NT2/D1 (cell line): ENCODE results near the gene TRIM31.
"Not testable (repeated sequence)": the region's sequence is repeated elsewhere in the genome, so short reads cannot be mapped to it uniquely, and the experiment has no call there.

ENCODE experiments used
- DNase-seq: peaks from one replicate; pipeline ENCODE4 v3.0.0-alpha.2; 2011; ENCODE audit warnings: low read depth, low spot score
- H3K27me3 ChIP-seq: 2 replicates; pipeline ENCODE4 v1.6.0; 2011; ENCODE audit warnings: mild to moderate bottlenecking; ENCODE audit not compliant: insufficient read length, insufficient read depth
- H3K36me3 ChIP-seq: 2 replicates; pipeline ENCODE4 v1.6.1; 2011; ENCODE audit warnings: mild to moderate bottlenecking, low read length, mixed read lengths; ENCODE audit not compliant: insufficient read depth, insufficient read length
- H3K4me1 ChIP-seq: 2 replicates; pipeline ENCODE4 v1.5.1; 2011; ENCODE audit not compliant: insufficient read depth, insufficient read length
- H3K4me3 ChIP-seq: 2 replicates; pipeline ENCODE4 v1.5.1; 2011; ENCODE audit warnings: low read depth; ENCODE audit not compliant: insufficient read length
- H3K9ac ChIP-seq: 2 replicates; pipeline ENCODE4 v1.6.0; 2011; ENCODE audit warnings: low read depth; ENCODE audit not compliant: insufficient read length
- H3K9me3 ChIP-seq: 2 replicates; pipeline ENCODE4 v1.5.1; 2011; ENCODE audit warnings: mild to moderate bottlenecking, low read length; ENCODE audit not compliant: insufficient read depth
- SUZ12 ChIP-seq: IDR thresholded peaks from 2 replicates; pipeline ENCODE4 v1.6.1; 2011; ENCODE audit not compliant: insufficient read length, insufficient read depth; ENCODE audit errors: extremely low read depth
- YY1 ChIP-seq: IDR thresholded peaks from 2 replicates; pipeline ENCODE4 v1.6.1; 2011; ENCODE audit not compliant: insufficient read length, insufficient read depth
- ZNF274 ChIP-seq: IDR thresholded peaks from 2 replicates; pipeline ENCODE4 v1.6.1; 2011; ENCODE audit warnings: mild to moderate bottlenecking, low read depth, low read length

Gene TRIM31

DNA sequence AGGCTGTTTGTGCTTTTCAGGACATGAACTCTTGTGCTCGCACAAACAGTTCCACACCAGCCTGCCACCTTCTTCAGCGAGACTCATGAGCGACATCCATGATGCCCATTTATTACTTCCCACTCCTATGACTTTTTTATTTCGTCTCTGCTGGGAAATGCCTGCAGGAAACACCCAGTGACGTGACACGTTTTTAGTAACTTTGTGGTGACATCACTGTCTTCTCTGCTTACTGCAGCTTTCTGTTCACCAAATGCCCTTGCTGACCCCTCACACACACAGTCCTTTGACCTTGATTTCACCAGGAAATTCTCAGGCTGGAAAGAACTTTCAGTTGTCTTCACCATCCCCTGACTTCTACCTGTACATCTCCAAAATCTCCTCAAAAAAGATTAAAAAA lies 31.9 kb upstream of the TRIM31 start:
- Histone ChIP-seq H3K9ac (no peak overlapping the region), H3K27me3 (peaks cover 2% of the 10 kb centered on the region), H3K4me3 (no peak overlapping the region), H3K4me1 (no peaks in the 10 kb centered on the region), H3K36me3 (no peaks in the 10 kb centered on the region), H3K9me3 (no peaks in the 10 kb centered on the region)
- DNase-seq = no peak
- no peak for TF ChIP-seq ZNF274
- no peak for TF ChIP-seq SUZ12
- no peak for TF ChIP-seq YY1

DNA sequence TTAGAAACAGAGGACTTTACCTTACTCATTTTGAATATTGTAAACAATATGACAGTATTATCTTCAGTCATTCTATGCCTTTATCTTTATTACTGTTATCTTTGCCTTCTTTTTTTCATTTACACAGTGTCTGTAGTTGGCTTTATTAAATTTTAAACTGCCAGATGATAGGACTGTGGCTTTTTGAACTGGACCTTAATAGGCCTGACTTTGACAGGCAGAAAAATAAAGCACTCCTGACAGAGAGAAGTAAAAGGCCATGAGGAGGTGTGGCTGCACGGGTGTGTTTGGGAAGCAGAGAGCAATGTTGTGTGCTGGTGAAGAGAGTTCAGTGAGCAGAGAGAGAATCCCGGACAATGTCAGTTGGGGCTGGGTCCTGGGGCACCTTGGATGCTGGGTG lies 30.9 kb upstream of the TRIM31 start:
- H3K4me3 ChIP-seq = no peak overlapping the region
- no peak for DNase-seq

GRCh38 chr6:30142665-30143064 lies 29.8 kb upstream of the TRIM31 start:
- no peaks in the 10 kb centered on the region for H3K9me3 ChIP-seq
- TF ChIP-seq YY1 (no peak), SUZ12 (no peak), ZNF274 (no peak)
- H3K27me3 ChIP-seq = peaks cover 2% of the 10 kb centered on the region
- DNase-seq = no peak
- H3K4me1 ChIP-seq = no peaks in the 10 kb centered on the region
- H3K9ac ChIP-seq = no peak overlapping the region
- H3K4me3 ChIP-seq = no peak overlapping the region
- H3K36me3 ChIP-seq = no peaks in the 10 kb centered on the region

More for the DNA sequence above, 30.9 kb upstream of the TRIM31 start:
- TF ChIP-seq YY1 (no peak), ZNF274 (no peak), SUZ12 (no peak)
- Histone ChIP-seq H3K4me1 (no peaks in the 10 kb centered on the region), H3K27me3 (peaks cover 2% of the 10 kb centered on the region), H3K9me3 (no peaks in the 10 kb centered on the region), H3K9ac (no peak overlapping the region), H3K36me3 (no peaks in the 10 kb centered on the region)

DNA sequence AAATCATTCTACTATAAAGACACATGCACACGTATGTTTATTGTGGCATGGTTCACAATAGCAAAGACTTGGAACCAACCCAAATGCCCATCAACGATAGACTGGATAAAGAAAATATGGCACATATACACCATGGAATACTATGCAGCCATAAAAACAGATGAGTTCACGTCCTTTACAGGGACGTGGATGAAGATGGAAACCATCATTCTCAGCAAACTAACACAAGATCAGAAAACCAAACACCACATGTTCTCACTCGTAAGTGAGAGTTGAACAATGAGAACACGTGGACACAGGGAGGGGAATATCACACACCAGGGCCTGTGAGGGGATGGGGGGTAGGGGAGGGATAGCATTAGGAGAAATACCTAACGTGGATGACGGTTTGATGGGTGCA lies 27.4 kb upstream of the TRIM31 start:
- not testable (repeated sequence) for H3K4me3 ChIP-seq, H3K9ac ChIP-seq, H3K36me3 ChIP-seq, H3K4me1 ChIP-seq, H3K27me3 ChIP-seq, H3K9me3 ChIP-seq, DNase-seq

DNA sequence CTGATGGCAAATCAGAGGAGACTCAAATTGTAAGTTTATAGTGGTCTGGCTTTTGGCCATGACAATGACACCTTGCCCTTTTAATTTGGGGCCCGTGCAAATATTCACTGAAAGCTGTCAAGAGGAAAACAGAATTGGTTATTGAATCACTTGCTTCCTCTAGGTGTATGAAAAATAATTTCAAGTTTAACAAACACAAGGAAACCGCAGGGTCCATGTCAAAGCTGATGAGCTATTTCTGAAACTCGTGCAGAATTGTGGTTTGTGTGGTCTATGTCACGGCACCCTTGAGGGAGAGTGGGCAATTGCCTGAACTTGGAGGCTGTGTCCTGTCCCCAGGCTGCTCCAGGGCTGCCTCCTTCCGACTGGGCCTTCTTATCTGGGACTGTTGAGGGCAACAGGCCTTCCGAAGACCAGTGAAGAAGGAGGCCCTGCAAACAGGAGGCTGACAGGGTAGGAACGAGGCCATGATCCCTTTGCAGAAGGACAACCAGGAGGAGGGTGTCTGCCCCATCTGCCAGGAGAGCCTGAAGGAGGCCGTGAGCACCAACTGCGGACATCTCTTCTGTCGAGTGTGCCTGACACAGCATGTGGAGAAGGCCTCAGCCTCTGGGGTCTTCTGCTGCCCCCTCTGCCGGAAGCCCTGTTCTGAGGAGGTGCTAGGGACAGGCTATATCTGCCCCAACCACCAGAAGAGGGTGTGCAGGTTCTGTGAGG lies 23.8 kb upstream of the TRIM31 start:
- no peaks in the 10 kb centered on the region for H3K36me3 ChIP-seq
- no peaks in the 10 kb centered on the region for H3K9me3 ChIP-seq
- H3K4me1 ChIP-seq = no peaks in the 10 kb centered on the region
- H3K27me3 ChIP-seq = peaks cover 4% of the 10 kb centered on the region
- no peak for DNase-seq
- no peak overlapping the region for H3K4me3 ChIP-seq
- TF ChIP-seq SUZ12 = no peak
- no peak for TF ChIP-seq ZNF274
- TF ChIP-seq YY1 = no peak
- H3K9ac ChIP-seq = no peak overlapping the region

- Histone ChIP-seq H3K9ac (no peak within 1 kb of the TSS), H3K36me3 (no peaks in the 10 kb centered on the region), H3K4me1 (no peaks in the 10 kb centered on the region), H3K9me3 (no peaks in the 10 kb centered on the region), H3K27me3 (peaks cover 5% of the 10 kb centered on the region), H3K4me3 (no peak within 1 kb of the TSS)
- TF ChIP-seq YY1 (no peak), ZNF274 (no peak), SUZ12 (no peak)
- no peak for DNase-seq
Observed at GRCh38 chr6:30135757-30136156, 22.9 kb upstream of the TRIM31 start, which contains the start of gene TRIM40. TRIM40 (plus strand) TSS chr6:30136140; CDS start chr6:30137037, 897 bp downstream.

- H3K4me3 ChIP-seq = no peak overlapping the region
- no peaks in the 10 kb centered on the region for H3K4me1 ChIP-seq
- H3K9ac ChIP-seq = no peak overlapping the region
- no peaks in the 10 kb centered on the region for H3K36me3 ChIP-seq
- no peak for DNase-seq
- TF ChIP-seq ZNF274 (no peak), SUZ12 (no peak), YY1 (no peak)
- peaks cover 11% of the 10 kb centered on the region for H3K27me3 ChIP-seq
- no peaks in the 10 kb centered on the region for H3K9me3 ChIP-seq
Observed at GRCh38 chr6:30135147-30135546, 22.3 kb upstream of the TRIM31 start.
